Fibroblast of lung (primary cell): Measurements from ENCODE around the gene CHMP4B. TPM values are rescaled to one million over a fixed set of nuclear protein-coding genes. Genes with fewer than 3 reads are reported as not detected.
A peak's percentile ranks its signal among the peaks of the same experiment; 100 is the strongest.

Experiments used
- DNase-seq, 2 donors: peaks; one replicate each; pipeline versions ENCODE4 v3.0.0 to v3.0.0-alpha.2; 2010; ENCODE audit warnings: low read depth in 2 of 2
- H2AFZ ChIP-seq: 2 replicates; pipeline ENCODE4 v1.5.1; 2012; ENCODE audit warnings: low read length, control low read depth, inconsistent platforms
- H3K27ac ChIP-seq: 2 replicates; pipeline ENCODE4 v1.5.1; 2011; ENCODE audit warnings: low read length, control low read depth; ENCODE audit not compliant: insufficient read depth
- H3K27me3 ChIP-seq: 2 replicates; pipeline ENCODE4 v1.5.1; 2011; ENCODE audit warnings: mild to moderate bottlenecking, low read length; ENCODE audit not compliant: control insufficient read depth, insufficient read depth
- H3K36me3 ChIP-seq: 2 replicates; pipeline ENCODE4 v1.5.1; 2011; ENCODE audit warnings: low read length; ENCODE audit not compliant: control insufficient read depth, insufficient read depth
- H3K4me1 ChIP-seq: 2 replicates; pipeline ENCODE4 v1.5.1; 2011; ENCODE audit warnings: low read length; ENCODE audit not compliant: control insufficient read depth, insufficient read depth; ENCODE audit errors: extremely low read depth
- H3K4me2 ChIP-seq: 2 replicates; pipeline ENCODE4 v1.5.1; 2011; ENCODE audit warnings: low read length, control low read depth; ENCODE audit not compliant: insufficient read depth; ENCODE audit errors: extremely low read depth
- H3K4me3 ChIP-seq, 4 experiments: fragments of 200-600 bp in 1 of 4; sonication (generic) in 1 of 4; replicated peaks in 1 of 4; 2 replicates each; pipeline ENCODE4 v1.5.1; 2011 to 2016; ENCODE audit warnings: low read length in 4 of 4, low read depth in 3 of 4, mild to moderate bottlenecking in 3 of 4, control low read depth in 2 of 4, inconsistent platforms in 1 of 4, mixed read lengths in 1 of 4; ENCODE audit not compliant: insufficient read depth in 1 of 4; ENCODE audit errors: control extremely low read depth in 1 of 4
- H3K79me2 ChIP-seq: 2 replicates; pipeline ENCODE4 v1.5.1; 2012; ENCODE audit warnings: mild to moderate bottlenecking, low read length, inconsistent platforms; ENCODE audit not compliant: control insufficient read depth, insufficient read depth
- H3K9ac ChIP-seq: 2 replicates; pipeline ENCODE4 v1.5.1; 2011; ENCODE audit warnings: mild to moderate bottlenecking, low read length, control low read depth; ENCODE audit not compliant: insufficient read depth
- H3K9me3 ChIP-seq: 2 replicates; pipeline ENCODE4 v1.5.1; 2012; ENCODE audit warnings: low read depth, low read length; ENCODE audit not compliant: control insufficient read depth, insufficient read depth
- H4K20me1 ChIP-seq: 2 replicates; pipeline ENCODE4 v1.5.1; 2011; ENCODE audit warnings: low read length; ENCODE audit not compliant: control insufficient read depth, insufficient read depth; ENCODE audit errors: extremely low read depth
- CTCF ChIP-seq, 2 donors: IDR thresholded peaks in 1 of 2; conservative IDR thresholded peaks in 1 of 2; 1 replicate in 1 of 2; 2 replicates in 1 of 2; pipeline ENCODE4 v1.5.1; 2011 to 2012; ENCODE audit warnings: low read length in 2 of 2, control low read depth in 1 of 2, inconsistent platforms in 1 of 2, low read depth in 1 of 2, mild to moderate bottlenecking in 1 of 2
- EZH2 ChIP-seq: IDR thresholded peaks from 2 replicates; pipeline ENCODE4 v1.5.1; 2012; ENCODE audit warnings: low read length, control low read depth, mild to moderate bottlenecking; ENCODE audit errors: missing control alignments
- polyA plus RNA-seq, 2 donors: library from polyadenylated mRNA; depleted of rRNA in 1 of 2; stranded (reverse) in 1 of 2; unstranded in 1 of 2; fragments of >200 nt; gene quantifications; 2 replicates each; pipeline ENCODE4 v1.2.1, GENCODE V29; 2011 to 2012; ENCODE audit warnings: missing spikeins in 1 of 2
- total RNA-seq: library from RNA; depleted of rRNA; stranded (reverse); fragments of >200 nt; gene quantifications from 2 replicates; pipeline ENCODE4 v1.2.1, GENCODE V29; 2014

The CHMP4B gene
- total and polyA plus RNA-seq, 2 donors (not counting 1 experiment from before 2014, with no cell fraction given): 26.3 to 83.2 TPM

GRCh38 chr20:33851842-33852466 lies 40.8 kb downstream of the CHMP4B start:
- Histone ChIP-seq H3K9me3 (no peaks in the 10 kb centered on the region), H4K20me1 (no peaks in the 10 kb centered on the region), H3K27me3 (no peaks in the 10 kb centered on the region), H3K36me3 (peaks cover 5% of the 10 kb centered on the region), H3K4me3 (no peak overlapping the region), H3K27ac (no peak overlapping the region), H3K4me2 (no peak overlapping the region), H3K9ac (no peak overlapping the region), H2AFZ (no peak overlapping the region), H3K4me1 (no peaks in the 10 kb centered on the region), H3K79me2 (peaks cover 11% of the 10 kb centered on the region)
- TF ChIP-seq EZH2 (no peak), CTCF (conservative IDR thresholded peaks at IDR 0.05 in 1 of 2, IDR thresholded peaks at IDR 0.05 in 1 of 2; ENCODE audit: low read depth in 1 of 2, low read length in 2 of 2) (no peak)
- DNase-seq: no peak

- no peaks in the 10 kb centered on the region for H3K4me1 ChIP-seq
- H3K4me3 ChIP-seq: no peak overlapping the region
- peaks cover 7% of the 10 kb centered on the region for H3K79me2 ChIP-seq
- H3K36me3 ChIP-seq: peaks cover 5% of the 10 kb centered on the region
- H3K9me3 ChIP-seq: no peaks in the 10 kb centered on the region
- no peak overlapping the region for H3K9ac ChIP-seq
- H3K27me3 ChIP-seq: no peaks in the 10 kb centered on the region
- DNase-seq: peak in 1 of 2 donors; percentile 73
- H4K20me1 ChIP-seq: no peaks in the 10 kb centered on the region
- no peak for TF ChIP-seq CTCF (conservative IDR thresholded peaks at IDR 0.05 in 1 of 2, IDR thresholded peaks at IDR 0.05 in 1 of 2; ENCODE audit: low read depth in 1 of 2, low read length in 2 of 2)
- TF ChIP-seq EZH2: no peak
- no peak overlapping the region for H3K4me2 ChIP-seq
- no peak overlapping the region for H3K27ac ChIP-seq
- no peak overlapping the region for H2AFZ ChIP-seq
Observed at GRCh38 chr20:33852626-33853506, 41.7 kb downstream of the CHMP4B start.

GRCh38 chr20:33853507-33853813 lies 42.3 kb downstream of the CHMP4B start:
- H3K9ac ChIP-seq: no peak overlapping the region
- peaks cover 4% of the 10 kb centered on the region for H3K79me2 ChIP-seq
- peaks cover 5% of the 10 kb centered on the region for H3K36me3 ChIP-seq
- no peaks in the 10 kb centered on the region for H3K27me3 ChIP-seq
- no peak overlapping the region for H2AFZ ChIP-seq
- TF ChIP-seq CTCF (conservative IDR thresholded peaks at IDR 0.05 in 1 of 2, IDR thresholded peaks at IDR 0.05 in 1 of 2; ENCODE audit: low read depth in 1 of 2, low read length in 2 of 2): no peak
- TF ChIP-seq EZH2: no peak
- no peak overlapping the region for H3K4me3 ChIP-seq
- no peaks in the 10 kb centered on the region for H4K20me1 ChIP-seq
- no peak for DNase-seq
- H3K4me1 ChIP-seq: no peaks in the 10 kb centered on the region
- no peaks in the 10 kb centered on the region for H3K9me3 ChIP-seq
- no peak overlapping the region for H3K27ac ChIP-seq
- H3K4me2 ChIP-seq: no peak overlapping the region
